ENCODE data around the gene ATP11B.

GRCh38 chr3:182796310-182796709 lies 3.0 kb downstream of the ATP11B start:
- TF ChIP-seq, protein P1, sequence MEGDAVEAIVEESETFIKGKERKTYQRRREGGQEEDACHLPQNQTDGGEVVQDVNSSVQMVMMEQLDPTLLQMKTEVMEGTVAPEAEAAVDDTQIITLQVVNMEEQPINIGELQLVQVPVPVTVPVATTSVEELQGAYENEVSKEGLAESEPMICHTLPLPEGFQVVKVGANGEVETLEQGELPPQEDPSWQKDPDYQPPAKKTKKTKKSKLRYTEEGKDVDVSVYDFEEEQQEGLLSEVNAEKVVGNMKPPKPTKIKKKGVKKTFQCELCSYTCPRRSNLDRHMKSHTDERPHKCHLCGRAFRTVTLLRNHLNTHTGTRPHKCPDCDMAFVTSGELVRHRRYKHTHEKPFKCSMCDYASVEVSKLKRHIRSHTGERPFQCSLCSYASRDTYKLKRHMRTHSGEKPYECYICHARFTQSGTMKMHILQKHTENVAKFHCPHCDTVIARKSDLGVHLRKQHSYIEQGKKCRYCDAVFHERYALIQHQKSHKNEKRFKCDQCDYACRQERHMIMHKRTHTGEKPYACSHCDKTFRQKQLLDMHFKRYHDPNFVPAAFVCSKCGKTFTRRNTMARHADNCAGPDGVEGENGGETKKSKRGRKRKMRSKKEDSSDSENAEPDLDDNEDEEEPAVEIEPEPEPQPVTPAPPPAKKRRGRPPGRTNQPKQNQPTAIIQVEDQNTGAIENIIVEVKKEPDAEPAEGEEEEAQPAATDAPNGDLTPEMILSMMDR (IDR thresholded peaks at IDR 0.05; ENCODE audit: control extremely low read depth in 1 of 3, insufficient read depth in 1 of 3, low read depth in 1 of 3, low read length in 3 of 3) = no peak
- TF ChIP-seq POLR2A (IDR thresholded peaks at IDR 0.05; ENCODE audit: control extremely low read depth in 1 of 2, low read depth in 2 of 2, low read length in 2 of 2) (no peak), YY1 (IDR thresholded peaks at IDR 0.05; ENCODE audit: low read depth, low read length) (no peak), SIN3A (conservative IDR thresholded peaks at IDR 0.05 in 1 of 2, IDR thresholded peaks at IDR 0.05 in 1 of 2; ENCODE audit: low read depth in 1 of 2, low read length in 2 of 2) (no peak), TEAD4 (IDR thresholded peaks at IDR 0.05; ENCODE audit: low read depth, low read length) (no peak), GABPA (IDR thresholded peaks at IDR 0.05; ENCODE audit: borderline replicate concordance, insufficient read depth, low read length) (no peak)

Measured in H1 (cell line).